ENCODE measurements around the gene XKR7. TPM values are rescaled to one million over a fixed set of nuclear protein-coding genes. Genes with fewer than 3 reads are reported as not detected.

XKR7 gene
- polyA plus RNA-seq, 3 donors from 2014 or later: not detected

DNA sequence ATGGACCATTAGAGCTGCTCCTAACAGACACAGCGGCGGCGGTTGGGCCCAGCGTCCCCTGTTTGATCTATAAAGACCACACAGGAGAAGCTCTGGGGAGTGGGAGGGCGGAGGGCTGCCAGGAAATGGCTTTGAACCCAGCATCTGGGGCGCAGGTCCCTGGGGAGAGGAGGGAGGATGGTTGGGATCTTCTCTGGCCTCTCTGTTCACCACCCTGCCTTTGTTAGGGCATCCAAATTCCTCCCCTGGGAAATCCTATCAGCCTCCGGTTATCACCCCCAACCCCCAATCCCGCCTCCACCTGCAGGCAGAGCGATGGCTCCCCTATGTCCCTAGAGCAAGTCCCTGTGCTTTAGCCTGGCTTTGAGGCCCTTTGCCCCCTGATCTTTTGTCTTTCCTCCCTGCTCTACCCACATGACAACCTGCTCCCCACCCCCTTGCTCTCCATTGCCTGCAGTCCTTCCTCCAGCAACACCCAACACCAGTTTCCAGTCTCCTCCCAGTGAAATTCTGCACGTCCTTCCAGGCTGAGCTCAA lies 7.1 kb downstream of the XKR7 start:
- H3K4me1 Mint-ChIP-seq: no peaks in the 10 kb centered on the region
- no peak overlapping the region for H3K27ac Mint-ChIP-seq
- H3K9me3 Mint-ChIP-seq: peaks cover 0 to 3% (median 0%) of the 10 kb centered on the region in 6 donors
- DNase-seq: no peak
- no peak overlapping the region for H3K4me3 Mint-ChIP-seq
- H3K27me3 Mint-ChIP-seq (ENCODE audit: low read depth in 3 of 3): peaks cover 8 to 13% (median 8%) of the 10 kb centered on the region in 3 donors
- no peaks in the 10 kb centered on the region for H3K36me3 Mint-ChIP-seq

DNA sequence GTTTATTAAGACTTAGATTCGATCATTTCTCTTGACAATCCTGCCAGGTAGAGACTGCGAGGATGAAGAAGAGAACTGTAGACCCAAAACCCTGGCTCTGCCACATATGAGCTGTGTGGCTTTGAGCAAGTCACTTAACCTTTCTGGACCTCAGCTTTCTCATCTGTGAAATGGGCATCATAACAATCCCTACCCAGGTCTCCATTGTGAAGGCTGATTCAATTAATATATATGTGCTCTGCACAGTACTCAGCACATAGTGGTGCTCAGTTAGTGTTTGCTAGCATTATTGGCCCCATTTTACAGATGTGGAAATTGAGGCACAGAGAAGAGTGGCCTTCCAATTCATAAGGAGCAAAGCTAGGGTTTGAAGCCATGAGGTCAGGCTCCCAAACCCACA lies 7.9 kb downstream of the XKR7 start:
- Mint-ChIP-seq H3K36me3 (no peaks in the 10 kb centered on the region), H3K4me3 (no peak overlapping the region), H3K9me3 (peaks cover 0 to 3% (median 0%) of the 10 kb centered on the region in 6 donors), H3K27me3 (ENCODE audit: low read depth in 3 of 3) (peaks cover 6 to 8% (median 7%) of the 10 kb centered on the region in 3 donors), H3K4me1 (no peaks in the 10 kb centered on the region), H3K27ac (no peak overlapping the region)
- DNase-seq: no peak

GRCh38 chr20:31977080-31977479 lies 9.1 kb downstream of the XKR7 start:
- peaks cover 0 to 3% (median 0%) of the 10 kb centered on the region in 6 donors for H3K9me3 Mint-ChIP-seq
- no peak for DNase-seq
- no peaks in the 10 kb centered on the region for H3K4me1 Mint-ChIP-seq
- no peak overlapping the region for H3K4me3 Mint-ChIP-seq
- no peaks in the 10 kb centered on the region for H3K36me3 Mint-ChIP-seq
- peaks cover 7 to 10% (median 8%) of the 10 kb centered on the region in 3 donors for H3K27me3 Mint-ChIP-seq (ENCODE audit: low read depth in 3 of 3)
- H3K27ac Mint-ChIP-seq: no peak overlapping the region

GRCh38 chr20:31979713-31980426 lies 11.9 kb downstream of the XKR7 start:
- Mint-ChIP-seq H3K27ac (no peak overlapping the region), H3K9me3 (peaks cover 0 to 3% (median 0%) of the 10 kb centered on the region in 6 donors), H3K4me3 (no peak overlapping the region), H3K27me3 (ENCODE audit: low read depth in 3 of 3) (peaks cover 1 to 9% (median 6%) of the 10 kb centered on the region in 3 donors), H3K36me3 (no peaks in the 10 kb centered on the region), H3K4me1 (no peaks in the 10 kb centered on the region)
- DNase-seq: no peak

DNA sequence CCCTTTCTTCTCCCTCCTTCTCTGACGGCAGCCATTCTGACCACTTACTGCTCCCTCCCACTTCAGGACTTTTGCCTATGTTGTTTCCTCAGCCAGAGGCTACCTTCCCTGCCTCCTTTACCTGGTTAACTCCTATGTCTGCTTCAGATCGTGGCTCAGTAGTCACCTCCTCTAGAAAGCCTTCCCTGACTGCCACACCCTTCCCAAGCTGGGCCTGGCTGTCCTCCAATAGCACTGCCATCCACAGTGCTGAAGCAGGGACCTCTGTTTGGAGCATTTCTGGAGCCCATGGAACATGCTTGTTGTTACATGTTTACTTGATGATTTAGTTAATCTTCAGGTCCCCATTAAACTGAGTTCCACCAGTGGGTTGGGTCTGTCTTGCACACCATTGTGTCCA lies 13.8 kb downstream of the XKR7 start:
- Mint-ChIP-seq H3K4me3 (no peak overlapping the region), H3K4me1 (no peaks in the 10 kb centered on the region), H3K36me3 (no peaks in the 10 kb centered on the region), H3K9me3 (peaks cover 0 to 3% (median 0%) of the 10 kb centered on the region in 6 donors), H3K27ac (peak overlapping the region in 1 of 6 donors; percentile 51), H3K27me3 (ENCODE audit: low read depth in 3 of 3) (peaks cover 1 to 9% (median 6%) of the 10 kb centered on the region in 3 donors)
- DNase-seq: no peak

GRCh38 chr20:31984981-31985471 lies 17.1 kb downstream of the XKR7 start:
- no peaks in the 10 kb centered on the region for H3K4me1 Mint-ChIP-seq
- DNase-seq: no peak
- no peak overlapping the region for H3K27ac Mint-ChIP-seq
- H3K36me3 Mint-ChIP-seq: no peaks in the 10 kb centered on the region
- no peaks in the 10 kb centered on the region for H3K9me3 Mint-ChIP-seq
- peaks cover 1 to 5% (median 4%) of the 10 kb centered on the region in 3 donors for H3K27me3 Mint-ChIP-seq (ENCODE audit: low read depth in 3 of 3)
- H3K4me3 Mint-ChIP-seq: no peak overlapping the region

- DNase-seq: no peak
- H3K27me3 Mint-ChIP-seq (ENCODE audit: low read depth in 3 of 3): peaks cover 0 to 4% (median 2%) of the 10 kb centered on the region in 3 donors
- no peak overlapping the region for H3K27ac Mint-ChIP-seq
- no peaks in the 10 kb centered on the region for H3K4me1 Mint-ChIP-seq
- no peaks in the 10 kb centered on the region for H3K36me3 Mint-ChIP-seq
- no peak overlapping the region for H3K4me3 Mint-ChIP-seq
- no peaks in the 10 kb centered on the region for H3K9me3 Mint-ChIP-seq
These were observed 19.8 kb downstream of the XKR7 start for GRCh38 chr20:31987744-31988143.

GRCh38 chr20:31988430-31989015 lies 20.6 kb downstream of the XKR7 start:
- Mint-ChIP-seq H3K27ac (no peak overlapping the region), H3K4me1 (no peaks in the 10 kb centered on the region), H3K9me3 (no peaks in the 10 kb centered on the region), H3K4me3 (no peak overlapping the region), H3K27me3 (ENCODE audit: low read depth in 3 of 3) (peaks cover 0 to 2% (median 2%) of the 10 kb centered on the region in 3 donors), H3K36me3 (no peaks in the 10 kb centered on the region)
- no peak for DNase-seq

DNA sequence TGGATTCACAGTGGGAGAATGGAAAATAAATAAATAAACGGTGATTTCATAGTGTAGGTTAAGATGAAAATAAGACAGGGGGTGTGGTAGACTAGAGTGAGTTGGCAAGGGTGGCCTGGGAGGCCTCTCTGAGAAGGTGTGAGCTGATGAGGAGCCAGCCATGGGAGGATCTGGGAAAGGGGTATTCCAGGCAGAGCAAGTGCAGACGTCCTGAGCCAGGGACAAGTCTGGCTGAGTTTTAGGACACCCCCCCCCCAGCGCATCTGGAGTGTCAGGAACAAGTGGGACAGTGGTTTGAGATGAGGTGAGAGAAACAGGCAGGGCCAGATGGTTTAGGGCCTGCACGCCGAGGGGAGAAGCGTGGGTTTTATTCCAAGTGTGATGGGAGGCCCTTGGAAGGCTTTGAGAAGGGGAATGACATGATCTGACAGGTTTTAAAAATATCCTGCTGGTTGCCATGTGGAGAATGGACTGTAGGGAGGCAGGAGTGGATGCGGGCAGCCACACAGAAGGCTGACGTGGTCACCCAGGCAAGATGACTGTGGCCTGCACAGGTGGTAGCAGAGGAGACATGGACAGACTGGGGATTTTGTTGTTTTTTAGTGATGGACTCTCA lies 21.2 kb downstream of the XKR7 start:
- no peak overlapping the region for H3K27ac Mint-ChIP-seq
- peaks cover 2 to 6% (median 2%) of the 10 kb centered on the region in 3 donors for H3K27me3 Mint-ChIP-seq (ENCODE audit: low read depth in 3 of 3)
- H3K4me1 Mint-ChIP-seq: no peaks in the 10 kb centered on the region
- H3K36me3 Mint-ChIP-seq: no peaks in the 10 kb centered on the region
- no peaks in the 10 kb centered on the region for H3K9me3 Mint-ChIP-seq
- H3K4me3 Mint-ChIP-seq: no peak overlapping the region
- DNase-seq: no peak

GRCh38 chr20:31990641-31991338 lies 22.8 kb downstream of the XKR7 start:
- H3K36me3 Mint-ChIP-seq: no peaks in the 10 kb centered on the region
- H3K27me3 Mint-ChIP-seq (ENCODE audit: low read depth in 3 of 3): peaks cover 2 to 6% (median 2%) of the 10 kb centered on the region in 3 donors
- H3K9me3 Mint-ChIP-seq: no peaks in the 10 kb centered on the region
- H3K4me1 Mint-ChIP-seq: no peaks in the 10 kb centered on the region
- H3K4me3 Mint-ChIP-seq: no peak overlapping the region
- H3K27ac Mint-ChIP-seq: no peak overlapping the region
- DNase-seq: no peak

DNA sequence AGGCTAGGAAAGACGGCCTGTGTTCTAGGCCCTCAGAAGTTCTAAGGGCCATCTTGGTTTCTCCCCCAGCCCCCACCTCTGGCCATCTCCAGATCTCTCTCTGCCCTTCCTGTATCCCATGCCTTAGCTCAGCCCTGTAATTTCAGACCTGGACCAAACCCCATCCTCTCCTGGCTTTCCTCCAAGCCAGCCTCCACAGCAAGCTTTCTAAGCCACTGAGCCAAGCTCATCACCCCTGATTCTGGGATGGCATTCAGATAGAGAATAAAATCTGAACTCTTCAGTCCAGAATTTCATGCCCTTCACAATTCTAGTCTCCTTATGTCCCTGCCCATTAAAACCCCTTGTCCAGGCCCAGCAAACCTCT lies 23.4 kb downstream of the XKR7 start:
- no peak overlapping the region for H3K4me3 Mint-ChIP-seq
- no peaks in the 10 kb centered on the region for H3K36me3 Mint-ChIP-seq
- no peak for DNase-seq
- H3K4me1 Mint-ChIP-seq: no peaks in the 10 kb centered on the region
- peaks cover 2 to 8% (median 2%) of the 10 kb centered on the region in 3 donors for H3K27me3 Mint-ChIP-seq (ENCODE audit: low read depth in 3 of 3)
- H3K27ac Mint-ChIP-seq: no peak overlapping the region
- H3K9me3 Mint-ChIP-seq: no peaks in the 10 kb centered on the region

GRCh38 chr20:31992086-31992485 lies 24.1 kb downstream of the XKR7 start:
- Mint-ChIP-seq H3K4me1 (no peaks in the 10 kb centered on the region), H3K4me3 (no peak overlapping the region), H3K27me3 (ENCODE audit: low read depth in 3 of 3) (peaks cover 2 to 11% (median 4%) of the 10 kb centered on the region in 3 donors), H3K36me3 (no peaks in the 10 kb centered on the region), H3K9me3 (no peaks in the 10 kb centered on the region), H3K27ac (no peak overlapping the region)
- DNase-seq: no peak

- Mint-ChIP-seq H3K4me1 (no peaks in the 10 kb centered on the region), H3K27me3 (ENCODE audit: low read depth in 3 of 3) (peaks cover 2 to 10% (median 4%) of the 10 kb centered on the region in 3 donors), H3K4me3 (no peak overlapping the region), H3K27ac (no peak overlapping the region), H3K36me3 (no peaks in the 10 kb centered on the region), H3K9me3 (no peaks in the 10 kb centered on the region)
- DNase-seq: no peak
These were observed 29.0 kb downstream of the XKR7 start for GRCh38 chr20:31996996-31997395.
